Adrenal gland (tissue), 5 donors: Measurements from ENCODE around the gene TAF1C.

Experiments
- CTCF ChIP-seq, 6 experiments: fragments of 450-650 bp in 4 of 6; fragments of 200-600 bp in 2 of 6; sonication (generic) in 1 of 6; IDR thresholded peaks; 1 replicate in 5 of 6; 2 replicates in 1 of 6; pipeline versions ENCODE4 v1.5.1 to v1.8.0; 2016 to 2021; ENCODE audit warnings: antibody characterized with exemption in 6 of 6, mild to moderate bottlenecking in 2 of 6, moderate library complexity in 1 of 6
- POLR2A ChIP-seq, 2 donors: fragments of 450-650 bp; IDR thresholded peaks; one replicate each; pipeline ENCODE4 v1.6.1; 2017; ENCODE audit warnings: antibody characterized with exemption in 2 of 2, mild to moderate bottlenecking in 2 of 2, moderate library complexity in 1 of 2
- donor health status: DM: no; HTN: no; CAD: no.

GRCh38 chr16:84178146-84178765, 8.6 kb downstream of the TAF1C start:
- TF ChIP-seq CTCF (IDR thresholded peaks at IDR 0.05) (no peak), POLR2A (IDR thresholded peaks at IDR 0.05) (no peak)
